Liver (tissue), 3 donors: ENCODE results near the gene FOXD2.

Experiments
- CTCF ChIP-seq: fragments of 150-350 bp; IDR thresholded peaks from 2 replicates; pipeline ENCODE4 v1.5.1; 2017; ENCODE audit warnings: improper control_type of control experiment, low read depth, low read length; ENCODE audit not compliant: missing input control
- GABPA ChIP-seq, 2 donors: IDR thresholded peaks in 1 of 2; conservative IDR thresholded peaks in 1 of 2; 2 replicates each; pipeline ENCODE4 v1.6.1; 2016; ENCODE audit warnings: antibody characterized with exemption in 2 of 2, mild to moderate bottlenecking in 1 of 2, moderate library complexity in 1 of 2
- MAX ChIP-seq: IDR thresholded peaks from 2 replicates; pipeline ENCODE4 v1.6.1; 2016; ENCODE audit warnings: antibody characterized with exemption
- YY1 ChIP-seq: IDR thresholded peaks from 2 replicates; pipeline ENCODE4 v1.6.1; 2016; ENCODE audit warnings: antibody characterized with exemption, mild to moderate bottlenecking
- donor health status: healthy.
- donor health status: healthy.

- TF ChIP-seq GABPA (IDR thresholded peaks at IDR 0.05 in 1 of 2, conservative IDR thresholded peaks at IDR 0.05 in 1 of 2) (no peak), CTCF (peak; percentile 72), MAX (no peak), YY1 (no peak)
Observed at GRCh38 chr1:47388891-47389238, 49.0 kb upstream of the FOXD2 start.
